ENCODE measurements around the gene COX14. TPM values are rescaled to one million over a fixed set of nuclear protein-coding genes. Genes with fewer than 3 reads are reported as not detected.
A peak's percentile ranks its signal among the peaks of the same experiment; 100 is the strongest.

COX14 gene
- total RNA-seq, 1 experiment from 2014 or later, result 41.0 TPM

- H3K27me3 ChIP-seq (ENCODE audit: insufficient read depth, low read length), result no peaks in the 10 kb centered on the region
- no peak for DNase-seq (ENCODE audit: low read depth, low spot score)
- no peak overlapping the region for H2AFZ ChIP-seq (ENCODE audit: low read depth, low read length, poor library complexity, severe bottlenecking)
- RAD21 ChIA-PET (ENCODE audit: low non-redundant PET in 1 of 2, low total read pairs in 2 of 2, uncharacterized antibody in 2 of 2, unreplicated experiment in 2 of 2), result no interaction called here
- ATAC-seq, result no peak
- peaks cover 48 to 50% of the 10 kb centered on the region in 2 experiments for H3K36me3 ChIP-seq (ENCODE audit: control insufficient read depth in 1 of 2, insufficient read depth in 2 of 2, low read length in 2 of 2)
- no peak overlapping the region for H3K4me3 ChIP-seq (replicated peaks in 1 of 2; ENCODE audit: low read depth in 1 of 2, low read length in 2 of 2)
- no peaks in the 10 kb centered on the region; the same call in 1 of the 2 replicates for H3K79me2 ChIP-seq (ENCODE audit: insufficient read depth, low read length)
- POLR2A ChIA-PET, result no interaction called here
- no peak overlapping the region for H3K27ac ChIP-seq (ENCODE audit: low read depth, low read length)
- no peaks in the 10 kb centered on the region; the same call in 1 of the 2 replicates for H4K20me1 ChIP-seq (ENCODE audit: insufficient read depth)
- no peak overlapping the region for H3K4me2 ChIP-seq (ENCODE audit: low read length)
- intact Hi-C loops (cut with micrococcal nuclease), result no loop called here
- no TSS peak for BruUV-seq (replicated peaks)
- no peak overlapping the region for H3K9ac ChIP-seq (ENCODE audit: low read length)
- H3K9me2 ChIP-seq (ENCODE audit: insufficient read depth), result no peaks in the 10 kb centered on the region
- H3K4me1 ChIP-seq (ENCODE audit: control insufficient read depth in 1 of 2, insufficient read depth in 2 of 2, low read length in 2 of 2), result no peaks in the 10 kb centered on the region
- TF ChIP-seq EGR1 (IDR thresholded peaks at IDR 0.05; ENCODE audit: low read depth), result no peak
- H3K9me3 ChIP-seq (ENCODE audit: control insufficient read depth in 1 of 2, insufficient read depth in 1 of 2, low read depth in 1 of 2, low read length in 2 of 2), result no peaks in the 10 kb centered on the region
- CTCF ChIA-PET, result interaction anchor here (1.2 kb wide), 1 partner anchor 10 kb away, joined by 3 read pairs; no protein-coding TSS in a partner anchor
Observed at GRCh38 chr12:50097952-50098351, 14.1 kb upstream of the COX14 start.

DNA sequence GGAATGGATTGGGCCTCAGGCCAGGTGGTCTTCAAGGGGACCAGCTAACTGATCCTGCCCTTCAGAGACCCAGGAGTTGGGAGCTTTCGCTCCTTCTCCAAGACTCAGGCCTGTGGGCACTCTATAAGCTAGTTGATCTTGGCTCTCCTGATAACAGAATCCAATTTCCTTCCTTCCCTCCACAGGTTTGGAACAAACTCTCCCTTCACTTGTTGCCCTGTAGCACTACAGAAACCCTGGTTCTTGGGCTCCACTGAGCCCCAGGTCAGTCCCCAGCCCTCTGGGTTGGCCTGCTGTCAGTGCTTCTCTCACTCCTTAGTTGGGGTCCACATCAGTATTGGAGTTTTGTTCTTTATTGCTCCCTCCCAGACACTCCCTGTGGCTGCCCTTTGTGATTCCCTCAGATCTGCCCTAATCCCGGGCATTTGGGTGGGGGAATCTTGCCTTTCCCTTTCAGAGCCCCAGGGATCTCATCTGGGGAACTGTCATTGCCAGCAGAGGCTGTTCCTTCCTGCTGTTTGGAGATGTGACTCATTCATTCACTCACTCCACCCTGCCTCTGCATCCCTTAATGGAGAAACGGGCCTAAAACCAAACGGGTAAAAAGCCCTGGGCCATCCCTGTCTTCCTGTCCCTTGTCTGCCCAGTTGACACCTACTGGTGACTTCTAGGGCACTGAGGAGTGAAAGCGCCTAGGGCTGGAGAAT is 12.6 kb upstream of the COX14 start:
- BruUV-seq (replicated peaks), result TSS peak; percentile 6
- intact Hi-C loops (cut with micrococcal nuclease), result no loop called here
- DNase-seq (ENCODE audit: low read depth, low spot score), result no peak
- Histone ChIP-seq H3K79me2 (ENCODE audit: insufficient read depth, low read length) (no peaks in the 10 kb centered on the region; the same call in 1 of the 2 replicates), H3K27me3 (ENCODE audit: insufficient read depth, low read length) (no peaks in the 10 kb centered on the region), H3K9me3 (ENCODE audit: control insufficient read depth in 1 of 2, insufficient read depth in 1 of 2, low read depth in 1 of 2, low read length in 2 of 2) (no peaks in the 10 kb centered on the region), H3K9ac (ENCODE audit: low read length) (no peak overlapping the region), H4K20me1 (ENCODE audit: insufficient read depth) (no peaks in the 10 kb centered on the region), H2AFZ (ENCODE audit: low read depth, low read length, poor library complexity, severe bottlenecking) (no peak overlapping the region), H3K9me2 (ENCODE audit: insufficient read depth) (no peaks in the 10 kb centered on the region), H3K36me3 (ENCODE audit: control insufficient read depth in 1 of 2, insufficient read depth in 2 of 2, low read length in 2 of 2) (peaks cover 42 to 46% of the 10 kb centered on the region in 2 experiments), H3K4me2 (ENCODE audit: low read length) (no peak overlapping the region), H3K4me3 (replicated peaks in 1 of 2; ENCODE audit: low read depth in 1 of 2, low read length in 2 of 2) (no peak overlapping the region), H3K27ac (ENCODE audit: low read depth, low read length) (no peak overlapping the region), H3K4me1 (ENCODE audit: control insufficient read depth in 1 of 2, insufficient read depth in 2 of 2, low read length in 2 of 2) (peaks cover 10 to 12% of the 10 kb centered on the region in 2 experiments)
- CTCF ChIA-PET, result interaction anchor here (1.2 to 2.7 kb wide), 2 partner anchors 15 to 76 kb away, joined by 3 to 11 read pairs; partner anchors contain the start of gene SMARCD1
- POLR2A ChIA-PET, result no interaction called here
- RAD21 ChIA-PET (ENCODE audit: low non-redundant PET in 1 of 2, low total read pairs in 2 of 2, uncharacterized antibody in 2 of 2, unreplicated experiment in 2 of 2), result no interaction called here
- no peak for ATAC-seq
- no peak for TF ChIP-seq ZBTB33 (IDR thresholded peaks at IDR 0.05; ENCODE audit: extremely low read depth, insufficient replicate concordance, low read length)
- no peak for TF ChIP-seq ZFX (IDR thresholded peaks at IDR 0.05)
- TF ChIP-seq RAD21 (IDR thresholded peaks at IDR 0.05; ENCODE audit: low read depth), result no peak
- no peak for TF ChIP-seq SRF (IDR thresholded peaks at IDR 0.05; ENCODE audit: low read depth)
- no peak for TF ChIP-seq FOSL1 (IDR thresholded peaks at IDR 0.05; ENCODE audit: low read depth)
- no peak for TF ChIP-seq EGR1 (IDR thresholded peaks at IDR 0.05; ENCODE audit: low read depth)
- no peak for TF ChIP-seq EZH2 (IDR thresholded peaks at IDR 0.05)
- TF ChIP-seq YY1 (IDR thresholded peaks at IDR 0.05; ENCODE audit: extremely low read depth, insufficient replicate concordance, low read depth, low read length), result no peak
- TF ChIP-seq, protein P1, sequence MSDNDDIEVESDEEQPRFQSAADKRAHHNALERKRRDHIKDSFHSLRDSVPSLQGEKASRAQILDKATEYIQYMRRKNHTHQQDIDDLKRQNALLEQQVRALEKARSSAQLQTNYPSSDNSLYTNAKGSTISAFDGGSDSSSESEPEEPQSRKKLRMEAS (IDR thresholded peaks at IDR 0.05), result no peak
- TF ChIP-seq POLR2AphosphoS5 (IDR thresholded peaks at IDR 0.05; ENCODE audit: low read depth, low read length), result no peak
- TF ChIP-seq, protein P2, sequence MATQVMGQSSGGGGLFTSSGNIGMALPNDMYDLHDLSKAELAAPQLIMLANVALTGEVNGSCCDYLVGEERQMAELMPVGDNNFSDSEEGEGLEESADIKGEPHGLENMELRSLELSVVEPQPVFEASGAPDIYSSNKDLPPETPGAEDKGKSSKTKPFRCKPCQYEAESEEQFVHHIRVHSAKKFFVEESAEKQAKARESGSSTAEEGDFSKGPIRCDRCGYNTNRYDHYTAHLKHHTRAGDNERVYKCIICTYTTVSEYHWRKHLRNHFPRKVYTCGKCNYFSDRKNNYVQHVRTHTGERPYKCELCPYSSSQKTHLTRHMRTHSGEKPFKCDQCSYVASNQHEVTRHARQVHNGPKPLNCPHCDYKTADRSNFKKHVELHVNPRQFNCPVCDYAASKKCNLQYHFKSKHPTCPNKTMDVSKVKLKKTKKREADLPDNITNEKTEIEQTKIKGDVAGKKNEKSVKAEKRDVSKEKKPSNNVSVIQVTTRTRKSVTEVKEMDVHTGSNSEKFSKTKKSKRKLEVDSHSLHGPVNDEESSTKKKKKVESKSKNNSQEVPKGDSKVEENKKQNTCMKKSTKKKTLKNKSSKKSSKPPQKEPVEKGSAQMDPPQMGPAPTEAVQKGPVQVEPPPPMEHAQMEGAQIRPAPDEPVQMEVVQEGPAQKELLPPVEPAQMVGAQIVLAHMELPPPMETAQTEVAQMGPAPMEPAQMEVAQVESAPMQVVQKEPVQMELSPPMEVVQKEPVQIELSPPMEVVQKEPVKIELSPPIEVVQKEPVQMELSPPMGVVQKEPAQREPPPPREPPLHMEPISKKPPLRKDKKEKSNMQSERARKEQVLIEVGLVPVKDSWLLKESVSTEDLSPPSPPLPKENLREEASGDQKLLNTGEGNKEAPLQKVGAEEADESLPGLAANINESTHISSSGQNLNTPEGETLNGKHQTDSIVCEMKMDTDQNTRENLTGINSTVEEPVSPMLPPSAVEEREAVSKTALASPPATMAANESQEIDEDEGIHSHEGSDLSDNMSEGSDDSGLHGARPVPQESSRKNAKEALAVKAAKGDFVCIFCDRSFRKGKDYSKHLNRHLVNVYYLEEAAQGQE (IDR thresholded peaks at IDR 0.05; ENCODE audit: low read depth), result no peak
- no peak for TF ChIP-seq ELF1 (IDR thresholded peaks at IDR 0.05; ENCODE audit: borderline replicate concordance, low read depth)
- TF ChIP-seq CBX3 (IDR thresholded peaks at IDR 0.05; ENCODE audit: low read depth), result no peak
- no peak for TF ChIP-seq ATF3 (IDR thresholded peaks at IDR 0.05)

All from HCT116 (cell line).